Coronary artery (tissue), 2 donors: ENCODE data around the gene ELK1.

Experiments used
- DNase-seq: peaks from one replicate; pipeline ENCODE4 v3.0.0-alpha.2; 2017; ENCODE audit warnings: low spot score
- H3K27ac ChIP-seq, 2 donors: fragments of 200-600 bp; sonication (generic); one replicate each; pipeline ENCODE4 v1.5.1; 2016 to 2019
- H3K4me3 ChIP-seq: fragments of 200-600 bp; sonication (generic); 2 replicates; pipeline ENCODE4 v1.5.1; 2016; ENCODE audit warnings: mild to moderate bottlenecking, moderate library complexity
- CTCF ChIP-seq: fragments of 200-600 bp; sonication (generic); IDR thresholded peaks from one replicate; pipeline ENCODE4 v1.5.1; 2019; ENCODE audit warnings: antibody characterized with exemption

ELK1 gene

GRCh38 chrX:47658301-47658683 lies 7.9 kb upstream of the ELK1 start:
- TF ChIP-seq CTCF: no peak
- H3K4me3 ChIP-seq: peak overlapping the region; percentile 75
- no peak for DNase-seq
- peak overlapping the region; percentile 46 to 94 for H3K27ac ChIP-seq

GRCh38 chrX:47651043-47651905 lies 911 bp upstream of the ELK1 start:
- TF ChIP-seq CTCF: no peak
- Histone ChIP-seq H3K27ac (peak overlapping the region; percentile 66 to 77), H3K4me3 (peak overlapping the region; percentile 58)
- peak; percentile 54 for DNase-seq

- Histone ChIP-seq H3K4me3 (peak overlapping the region; percentile 87), H3K27ac (peak overlapping the region; percentile 84 to 93)
- DNase-seq: no peak
- no peak for TF ChIP-seq CTCF
Measured at GRCh38 chrX:47649781-47650163, 591 bp downstream of the ELK1 start.

GRCh38 chrX:47649271-47649670 lies 1.1 kb downstream of the ELK1 start:
- H3K27ac ChIP-seq: peak overlapping the region in 1 of 2 donors; percentile 93
- no peak for TF ChIP-seq CTCF
- DNase-seq: peak; percentile 45
- H3K4me3 ChIP-seq: peak overlapping the region; percentile 87

GRCh38 chrX:47648376-47648775 lies 2.0 kb downstream of the ELK1 start:
- TF ChIP-seq CTCF: no peak
- H3K27ac ChIP-seq: no peak overlapping the region
- peak; percentile 17 for DNase-seq
- no peak overlapping the region for H3K4me3 ChIP-seq

GRCh38 chrX:47646636-47647035 lies 3.7 kb downstream of the ELK1 start:
- Histone ChIP-seq H3K4me3 (no peak overlapping the region), H3K27ac (no peak overlapping the region)
- DNase-seq: peak; percentile 45
- no peak for TF ChIP-seq CTCF

GRCh38 chrX:47645530-47645929 lies 4.8 kb downstream of the ELK1 start:
- peak; percentile 53 for DNase-seq
- Histone ChIP-seq H3K4me3 (no peak overlapping the region), H3K27ac (no peak overlapping the region)
- TF ChIP-seq CTCF: no peak
